HEK293 (cell line): ENCODE data around the gene CNGA4.

ENCODE experiments used
- CTCF ChIA-PET: fragments of 350-600 bp; formaldehyde crosslinking; extraction: SDS; loops from one replicate; lab custom pipeline; 2021; ENCODE audit warnings: antibody characterized with exemption; lab: Yijun Ruan, JAX
- POLR2A ChIA-PET: fragments of 300-600 bp; formaldehyde crosslinking; extraction: SDS; loops from one replicate; lab custom pipeline; 2020; ENCODE audit warnings: antibody characterized with exemption, inconsistent platforms; lab: Yijun Ruan, JAX
- H3K27ac ChIP-seq: fragments of 200-500 bp; sonication (Bioruptor generic); 2 replicates; pipeline ENCODE4 v1.5.1; 2014; ENCODE audit warnings: low read depth, low read length, control low read depth, inconsistent platforms; ENCODE audit errors: extremely low read depth
- H3K36me3 ChIP-seq, 2 experiments: fragments of 200-500 bp in 1 of 2; sonication (Bioruptor generic) in 1 of 2; 1 replicate in 1 of 2; 2 replicates in 1 of 2; pipeline ENCODE4 v1.5.1; 2014 to 2017; ENCODE audit warnings: inconsistent platforms in 2 of 2, low read length in 2 of 2; ENCODE audit not compliant: control insufficient read depth in 2 of 2, insufficient read depth in 1 of 2
- H3K4me1 ChIP-seq: fragments of 200-500 bp; sonication (Bioruptor generic); 2 replicates; pipeline ENCODE4 v1.5.1; 2014; ENCODE audit warnings: mild to moderate bottlenecking, low read length, inconsistent platforms; ENCODE audit not compliant: control insufficient read depth, insufficient read depth
- H3K4me3 ChIP-seq: 2 replicates; pipeline ENCODE4 v1.5.1; 2011; ENCODE audit warnings: low read depth, mild to moderate bottlenecking, control low read depth, low read length, moderate library complexity
- H3K9me3 ChIP-seq: fragments of 200-500 bp; sonication (Bioruptor generic); 2 replicates; pipeline ENCODE4 v1.5.1; 2014; ENCODE audit warnings: low read depth, low read length, inconsistent platforms; ENCODE audit not compliant: control insufficient read depth, insufficient read depth
- INSM2 ChIP-seq: fragments of 450-650 bp; formaldehyde crosslinking; IDR thresholded peaks from 2 replicates; pipeline ENCODE4 v1.5.1; 2016; ENCODE audit warnings: missing biosample characterization, missing genetic modification characterization
- KLF7 ChIP-seq: fragments of 450-650 bp; formaldehyde crosslinking; IDR thresholded peaks from 2 replicates; pipeline ENCODE4 v1.5.1; 2016; ENCODE audit warnings: missing biosample characterization, missing genetic modification characterization, borderline replicate concordance
- PATZ1 ChIP-seq: fragments of 450-650 bp; formaldehyde crosslinking; IDR thresholded peaks from 2 replicates; pipeline ENCODE4 v1.5.1; 2016; ENCODE audit warnings: missing biosample characterization, missing genetic modification characterization
- REST ChIP-seq: fragments of 450-650 bp; formaldehyde crosslinking; IDR thresholded peaks from 2 replicates; pipeline ENCODE4 v1.5.1; 2016; ENCODE audit warnings: missing biosample characterization, missing genetic modification characterization
- SP3 ChIP-seq: fragments of 450-650 bp; formaldehyde crosslinking; IDR thresholded peaks from 2 replicates; pipeline ENCODE4 v1.5.1; 2016; ENCODE audit warnings: missing biosample characterization, missing genetic modification characterization
- ZBTB11 ChIP-seq: fragments of 450-650 bp; formaldehyde crosslinking; conservative IDR thresholded peaks from 2 replicates; pipeline ENCODE4 v1.5.1; 2016; ENCODE audit warnings: low read depth, missing biosample characterization, missing genetic modification characterization
- ZBTB17 ChIP-seq: fragments of 450-650 bp; formaldehyde crosslinking; IDR thresholded peaks from 2 replicates; pipeline ENCODE4 v1.5.1; 2016; ENCODE audit warnings: missing biosample characterization, missing genetic modification characterization
- ZNF24 ChIP-seq: fragments of 450-650 bp; formaldehyde crosslinking; IDR thresholded peaks from 2 replicates; pipeline ENCODE4 v1.5.1; 2016; ENCODE audit warnings: missing biosample characterization, missing genetic modification characterization
- ZNF248 ChIP-seq: fragments of 450-650 bp; formaldehyde crosslinking; IDR thresholded peaks from 2 replicates; pipeline ENCODE4 v1.5.1; 2017; ENCODE audit warnings: missing biosample characterization, missing genetic modification characterization
- ZNF311 ChIP-seq: fragments of 450-650 bp; formaldehyde crosslinking; IDR thresholded peaks from 2 replicates; pipeline ENCODE4 v1.5.1; 2017; ENCODE audit warnings: missing biosample characterization, missing genetic modification characterization, borderline replicate concordance
- ZNF341 ChIP-seq: fragments of 450-650 bp; formaldehyde crosslinking; IDR thresholded peaks from 2 replicates; pipeline ENCODE4; 2016; ENCODE audit warnings: low read depth, missing biosample characterization, missing genetic modification characterization
- ZNF416 ChIP-seq: fragments of 450-650 bp; formaldehyde crosslinking; IDR thresholded peaks from 2 replicates; pipeline ENCODE4 v1.5.1; 2016; ENCODE audit warnings: missing biosample characterization, missing genetic modification characterization
- ZNF626 ChIP-seq: fragments of 450-650 bp; sonication (Bioruptor Pico); formaldehyde crosslinking; IDR thresholded peaks from 2 replicates; pipeline ENCODE4 v1.5.1; 2018; ENCODE audit warnings: missing biosample characterization, missing genetic modification characterization, inconsistent platforms
- ZNF658 ChIP-seq: fragments of 450-650 bp; formaldehyde crosslinking; IDR thresholded peaks from 2 replicates; pipeline ENCODE4; 2016; ENCODE audit warnings: missing biosample characterization, missing genetic modification characterization
- ZXDB ChIP-seq: fragments of 450-650 bp; formaldehyde crosslinking; IDR thresholded peaks from 2 replicates; pipeline ENCODE4 v1.5.1; 2016; ENCODE audit warnings: missing biosample characterization, missing genetic modification characterization

Gene CNGA4

GRCh38 chr11:6202041-6202440 is 36.8 kb upstream of the CNGA4 start (continued):
- TF ChIP-seq ZNF341 (tag by site-specific recombination) (no peak), INSM2 (tag by site-specific recombination) (no peak), ZNF626 (tag by site-specific recombination) (no peak)

GRCh38 chr11:6203327-6203726 is 35.6 kb upstream of the CNGA4 start:
- Histone ChIP-seq H3K27ac (no peak overlapping the region), H3K4me1 (no peaks in the 10 kb centered on the region), H3K36me3 (peaks cover 0 to 34% of the 10 kb centered on the region in 2 experiments; a peak in 1 of 3 replicates), H3K9me3 (no peaks in the 10 kb centered on the region), H3K4me3 (no peak overlapping the region)
- ChIA-PET POLR2A (no interaction called here), CTCF (no interaction called here)
- no peak for TF ChIP-seq ZNF24 (tag by site-specific recombination)

GRCh38 chr11:6204706-6205105 is 34.2 kb upstream of the CNGA4 start:
- H3K9me3 ChIP-seq: no peaks in the 10 kb centered on the region
- no peak for TF ChIP-seq ZNF248 (tag by site-specific recombination)
- TF ChIP-seq ZNF416 (tag by site-specific recombination): no peak
- TF ChIP-seq ZNF311 (tag by site-specific recombination): no peak
- no peak for TF ChIP-seq ZNF658 (tag by site-specific recombination)
- no peak for TF ChIP-seq PATZ1 (tag by site-specific recombination)
- no peak for TF ChIP-seq KLF7 (tag by site-specific recombination)
- no peak for TF ChIP-seq ZBTB11 (tag by site-specific recombination)
- TF ChIP-seq ZBTB17: no peak
- TF ChIP-seq SP3: no peak
- no peak for TF ChIP-seq ZXDB (tag by site-specific recombination)
- TF ChIP-seq REST: no peak
- ChIA-PET POLR2A (no interaction called here), CTCF (no interaction called here)
- no peak overlapping the region for H3K27ac ChIP-seq
- H3K36me3 ChIP-seq: peaks cover 0 to 42% of the 10 kb centered on the region in 2 experiments; a peak in 1 of 3 replicates
- H3K4me3 ChIP-seq: no peak overlapping the region
- no peaks in the 10 kb centered on the region for H3K4me1 ChIP-seq
